Adipose tissue (tissue), 3 donors: ENCODE measurements around the gene CTBP2. TPM values are rescaled to one million over a fixed set of nuclear protein-coding genes. Genes with fewer than 3 reads are reported as not detected.

Experiments used
- H3K27ac ChIP-seq: one replicate; pipeline ENCODE4 v1.5.1; 2013; ENCODE audit warnings: low read depth, low read length
- WGBS, 3 donors: extraction: QIAGEN DNeasy Blood & Tissue Kit; methylation state at CpG; one replicate each; pipeline ENCODE4 v1.1.7; 2013; 5-methylcytosine and 5-hydroxymethylcytosine counted together
- polyA plus RNA-seq, 3 donors: library from polyadenylated mRNA; stranded (reverse); fragments of 200-250 nt; gene quantifications; one replicate each; pipeline ENCODE4 v1.2.3, GENCODE V29; 2013
- donor health status: healthy with polysubstance abuse.
- donor health status: Bipolar disorder and iron deficiency.
- donor health status: healthy.

CTBP2 gene
- polyA plus RNA-seq, 3 donors = 18.9 to 29.8 (median 29.5) TPM

DNA sequence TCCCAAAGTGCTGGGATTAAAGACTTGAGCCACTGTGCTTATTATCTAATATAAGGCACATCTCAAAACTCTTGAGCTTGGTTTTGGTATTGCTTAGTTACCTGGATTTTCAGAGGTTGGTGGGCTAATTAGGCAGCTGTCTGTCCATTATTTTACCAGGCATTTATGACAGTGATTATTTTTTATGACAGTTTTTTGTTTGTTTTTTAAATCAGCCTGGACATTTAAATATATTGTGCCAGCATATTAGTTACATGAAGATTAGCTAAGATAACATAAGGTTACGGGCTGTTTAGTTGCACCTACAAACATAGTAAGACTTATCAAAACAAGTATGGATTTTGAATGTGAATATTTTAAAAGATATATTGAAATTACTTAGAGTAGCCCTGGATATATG is 221.1 kb downstream of the CTBP2 start:
- H3K27ac ChIP-seq = no peak overlapping the region

GRCh38 chr10:124936813-124937212 is 223.6 kb downstream of the CTBP2 start:
- WGBS, 3 donors = 86 to 96% (median 92%) methylated on average over 7 of the region's 7 CpGs

More for the DNA sequence above, 221.1 kb downstream of the CTBP2 start:
- WGBS, 3 donors = 54 to 99% (median 88%) methylated on average over 1 of the region's 1 CpG

DNA sequence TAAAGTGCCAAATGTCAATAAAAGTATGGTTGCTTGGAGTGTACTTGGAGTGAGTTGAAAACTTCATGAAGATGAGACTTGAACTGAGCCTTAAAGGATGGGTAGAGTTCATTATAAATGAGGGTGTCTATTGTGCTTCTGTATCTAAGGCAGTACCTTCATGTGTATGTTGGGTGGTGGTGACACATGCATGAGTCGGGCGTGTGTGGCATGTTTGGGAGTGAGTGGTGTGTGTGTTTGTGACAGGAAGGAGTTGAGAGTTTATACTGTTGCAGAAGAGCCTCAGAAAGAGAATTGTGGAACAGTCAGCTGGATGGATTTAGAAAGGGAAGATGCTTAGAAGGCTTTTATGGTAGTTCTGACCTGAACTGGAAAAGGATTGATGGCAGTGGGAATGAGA is 224.4 kb downstream of the CTBP2 start:
- H3K27ac ChIP-seq = no peak overlapping the region
- 85 to 93% (median 86%) methylated on average over 2 of the region's 2 CpGs for WGBS, 3 donors

More at GRCh38 chr10:124936813-124937212, 223.6 kb downstream of the CTBP2 start:
- H3K27ac ChIP-seq = no peak overlapping the region

Other genes with a start within 250 kb of the CTBP2 start
- 10 to 100 TPM in 2 of 3 donors, 1 to 10 TPM in 1; 5.4 to 16.0 (median 10.9) TPM for gene ZRANB1, start 218.4 kb downstream of the CTBP2 start, polyA plus RNA-seq